Activated CD8-positive, alpha-beta T cell treated with anti-CD3 and anti-CD28 coated beads for 36 hours (primary cell): ENCODE results near the gene RAB7B. TPM values are rescaled to one million over a fixed set of nuclear protein-coding genes. Genes with fewer than 3 reads are reported as not detected.

Source experiments
- ATAC-seq: fragments of 200-7000 bp; cut with Tn5 transposase; one replicate; pipeline ENCODE4 v1.10.0; 2021; ENCODE audit warnings: mild to moderate bottlenecking, moderate library complexity
- CTCF ChIA-PET: fragments of 350-600 bp; sonication (Branson Sonifier 250); formaldehyde crosslinking; loops from one replicate; lab custom pipeline; 2021; ENCODE audit warnings: antibody characterized with exemption; lab: Charles Lee
- POLR2A ChIA-PET: fragments of 350-600 bp; sonication (Branson Sonifier 250); formaldehyde crosslinking; loops from one replicate; lab custom pipeline; 2021; ENCODE audit warnings: antibody characterized with exemption; lab: Charles Lee
- DNase-seq: peaks from one replicate; pipeline ENCODE4 v3.0.0-alpha.2; 2020
- H3K27ac Mint-ChIP-seq: one replicate; pipeline ENCODE4 v1.8.0; 2021; ENCODE audit warnings: mild to moderate bottlenecking, mixed read lengths
- H3K27me3 Mint-ChIP-seq: one replicate; pipeline ENCODE4 v1.8.0; 2021; ENCODE audit warnings: mixed read lengths
- H3K36me3 Mint-ChIP-seq: one replicate; pipeline ENCODE4 v1.8.0; 2021; ENCODE audit warnings: low read depth, mixed read lengths
- H3K4me1 Mint-ChIP-seq: one replicate; pipeline ENCODE4 v1.8.0; 2021; ENCODE audit warnings: low read depth, mixed read lengths
- H3K4me3 Mint-ChIP-seq: one replicate; pipeline ENCODE4 v1.8.0; 2021; ENCODE audit warnings: mild to moderate bottlenecking, moderate library complexity, mixed read lengths
- H3K9me3 Mint-ChIP-seq: one replicate; pipeline ENCODE4 v1.8.0; 2021; ENCODE audit warnings: mixed read lengths
- CTCF ChIP-seq: fragments of 200-600 bp; IDR thresholded peaks from one replicate; pipeline ENCODE4 v1.8.0; 2022; ENCODE audit warnings: antibody characterized with exemption, mild to moderate bottlenecking
- intact Hi-C: fragments of 100-400 bp; cut with micrococcal nuclease; formaldehyde crosslinking; loops from one replicate; pipeline ENCODE4 v1.10.0; 2022
- total RNA-seq, 2 experiments: library from RNA; stranded (reverse); gene quantifications; one replicate each; pipeline ENCODE4 v1.2.3, GENCODE V29; 2021

Gene RAB7B
- total RNA-seq, 2 experiments from 2014 or later = not detected

- peak; percentile 59 for DNase-seq
- no peaks in the 10 kb centered on the region for H3K4me1 Mint-ChIP-seq
- ChIA-PET POLR2A (no interaction called here), CTCF (interaction anchor here (0.7 to 11.3 kb wide), 16 partner anchors 9 to 326 kb away, joined by 3 to 260 read pairs (median 6); no protein-coding TSS in a partner anchor)
- peak; percentile 46 for TF ChIP-seq CTCF
- no peaks in the 10 kb centered on the region for H3K36me3 Mint-ChIP-seq
- H3K27ac Mint-ChIP-seq = no peak overlapping the region
- H3K27me3 Mint-ChIP-seq = no peaks in the 10 kb centered on the region
- intact Hi-C loops = loop anchor here (5.0 kb wide), 1 partner anchor 123 kb away; no protein-coding TSS in a partner anchor
- ATAC-seq = peak; percentile 77
- no peaks in the 10 kb centered on the region for H3K9me3 Mint-ChIP-seq
- no peak overlapping the region for H3K4me3 Mint-ChIP-seq
These were observed 19.1 kb downstream of the RAB7B start for GRCh38 chr1:205983925-205984725.

- POLR2A ChIA-PET = no interaction called here
- no peak overlapping the region for H3K4me3 Mint-ChIP-seq
- TF ChIP-seq CTCF = no peak
- CTCF ChIA-PET = interaction anchor here (1.0 to 11.3 kb wide), 4 partner anchors 50 to 322 kb away, joined by 4 to 260 read pairs (median 10); no protein-coding TSS in a partner anchor
- peaks cover 1% of the 10 kb centered on the region for H3K27me3 Mint-ChIP-seq
- H3K9me3 Mint-ChIP-seq = no peaks in the 10 kb centered on the region
- ATAC-seq (no peak), DNase-seq (no peak)
- H3K4me1 Mint-ChIP-seq = no peaks in the 10 kb centered on the region
- intact Hi-C loops = loop anchor here (5.0 kb wide), 1 partner anchor 126 kb away; no protein-coding TSS in a partner anchor
- no peaks in the 10 kb centered on the region for H3K36me3 Mint-ChIP-seq
- H3K27ac Mint-ChIP-seq = no peak overlapping the region
These were observed 21.9 kb downstream of the RAB7B start for GRCh38 chr1:205981257-205981656.

GRCh38 chr1:205980237-205980870, 22.8 kb downstream of the RAB7B start:
- ChIA-PET CTCF (interaction anchor here (1.0 to 11.3 kb wide), 4 partner anchors 51 to 324 kb away, joined by 3 to 260 read pairs (median 58); no protein-coding TSS in a partner anchor), POLR2A (no interaction called here)
- Mint-ChIP-seq H3K36me3 (no peaks in the 10 kb centered on the region), H3K4me3 (no peak overlapping the region), H3K27ac (no peak overlapping the region), H3K27me3 (peaks cover 1% of the 10 kb centered on the region), H3K4me1 (no peaks in the 10 kb centered on the region), H3K9me3 (no peaks in the 10 kb centered on the region)
- ATAC-seq (no peak), DNase-seq (no peak)
- no peak for TF ChIP-seq CTCF
- intact Hi-C loops = loop anchor here (5.0 kb wide), 1 partner anchor 127 kb away; no protein-coding TSS in a partner anchor

- ChIA-PET POLR2A (no interaction called here), CTCF (interaction anchor here (0.6 to 11.3 kb wide), 7 partner anchors 12 to 322 kb away, joined by 3 to 260 read pairs (median 3); no protein-coding TSS in a partner anchor)
- DNase-seq (no peak), ATAC-seq (no peak)
- Mint-ChIP-seq H3K27ac (no peak overlapping the region), H3K27me3 (peaks cover 1% of the 10 kb centered on the region), H3K36me3 (no peaks in the 10 kb centered on the region), H3K4me1 (no peaks in the 10 kb centered on the region), H3K9me3 (peaks cover 3% of the 10 kb centered on the region), H3K4me3 (no peak overlapping the region)
- intact Hi-C loops = loop anchor here (5.0 kb wide), 1 partner anchor 322 kb away; no protein-coding TSS in a partner anchor
- TF ChIP-seq CTCF = no peak
These were observed 23.9 kb downstream of the RAB7B start for GRCh38 chr1:205979301-205979700.
